ENCODE results near the gene TPST1. TPM values are rescaled to one million over a fixed set of nuclear protein-coding genes. Genes with fewer than 3 reads are reported as not detected.
"Not testable (repeated sequence)": the region's sequence is repeated elsewhere in the genome, so short reads cannot be mapped to it uniquely, and the experiment has no call there.

TPST1 gene
- total RNA-seq, 2 experiments from 2014 or later, result 1.9 to 2.6 TPM

- H3K27ac ChIP-seq (ENCODE audit: low read depth in 1 of 2, low read length in 2 of 2), result no peak overlapping the region
- Mint-ChIP-seq H3K4me3 (no peak overlapping the region), H3K27ac (no peak overlapping the region), H3K9me3 (no peaks in the 10 kb centered on the region), H3K27me3 (peaks cover 3% of the 10 kb centered on the region), H3K36me3 (ENCODE audit: low read depth) (no peaks in the 10 kb centered on the region), H3K4me1 (ENCODE audit: low read depth) (no peaks in the 10 kb centered on the region)
- peaks cover 0 to 3% of the 10 kb centered on the region in 2 experiments for H3K9me3 ChIP-seq (ENCODE audit: control insufficient read depth in 1 of 2, insufficient read depth in 1 of 2, low read length in 2 of 2)
- H3K27me3 ChIP-seq (ENCODE audit: control insufficient read depth in 1 of 2, insufficient read depth in 2 of 2, low read length in 2 of 2), result peaks cover 0 to 4% of the 10 kb centered on the region in 2 experiments
- H3K4me1 ChIP-seq (ENCODE audit: insufficient read depth, low read length), result no peaks in the 10 kb centered on the region
- DNase-seq, result no peak
- ChIA-PET CTCF (interaction anchor here (0.6 kb wide), 1 partner anchor 681 kb away, joined by 3 read pairs; no protein-coding TSS in a partner anchor), POLR2A (no interaction called here)
- no peak for ATAC-seq (ENCODE audit: poor library complexity)
- intact Hi-C loops (cut with DNase I, micrococcal nuclease), result no loop called here
- TF ChIP-seq, protein P1, sequence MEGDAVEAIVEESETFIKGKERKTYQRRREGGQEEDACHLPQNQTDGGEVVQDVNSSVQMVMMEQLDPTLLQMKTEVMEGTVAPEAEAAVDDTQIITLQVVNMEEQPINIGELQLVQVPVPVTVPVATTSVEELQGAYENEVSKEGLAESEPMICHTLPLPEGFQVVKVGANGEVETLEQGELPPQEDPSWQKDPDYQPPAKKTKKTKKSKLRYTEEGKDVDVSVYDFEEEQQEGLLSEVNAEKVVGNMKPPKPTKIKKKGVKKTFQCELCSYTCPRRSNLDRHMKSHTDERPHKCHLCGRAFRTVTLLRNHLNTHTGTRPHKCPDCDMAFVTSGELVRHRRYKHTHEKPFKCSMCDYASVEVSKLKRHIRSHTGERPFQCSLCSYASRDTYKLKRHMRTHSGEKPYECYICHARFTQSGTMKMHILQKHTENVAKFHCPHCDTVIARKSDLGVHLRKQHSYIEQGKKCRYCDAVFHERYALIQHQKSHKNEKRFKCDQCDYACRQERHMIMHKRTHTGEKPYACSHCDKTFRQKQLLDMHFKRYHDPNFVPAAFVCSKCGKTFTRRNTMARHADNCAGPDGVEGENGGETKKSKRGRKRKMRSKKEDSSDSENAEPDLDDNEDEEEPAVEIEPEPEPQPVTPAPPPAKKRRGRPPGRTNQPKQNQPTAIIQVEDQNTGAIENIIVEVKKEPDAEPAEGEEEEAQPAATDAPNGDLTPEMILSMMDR (IDR thresholded peaks at IDR 0.05), result no peak
- H3K36me3 ChIP-seq (ENCODE audit: insufficient read depth, low read length), result no peaks in the 10 kb centered on the region
- H3K4me3 ChIP-seq (ENCODE audit: low read length), result no peak overlapping the region
Observed at GRCh38 chr7:66173856-66174255, 31.3 kb upstream of the TPST1 start.

- intact Hi-C loops (cut with DNase I, micrococcal nuclease); H3K4me3 Mint-ChIP-seq; POLR2A ChIA-PET; H3K27me3 ChIP-seq (ENCODE audit: control insufficient read depth in 1 of 2, insufficient read depth in 2 of 2, low read length in 2 of 2); H3K36me3 Mint-ChIP-seq (ENCODE audit: low read depth); H3K27ac Mint-ChIP-seq; H3K9me3 Mint-ChIP-seq; CTCF ChIA-PET; ATAC-seq (ENCODE audit: poor library complexity); H3K4me1 ChIP-seq (ENCODE audit: insufficient read depth, low read length); DNase-seq; H3K36me3 ChIP-seq (ENCODE audit: insufficient read depth, low read length); H3K27me3 Mint-ChIP-seq; H3K4me3 ChIP-seq (ENCODE audit: low read length); H3K9me3 ChIP-seq (ENCODE audit: control insufficient read depth in 1 of 2, insufficient read depth in 1 of 2, low read length in 2 of 2); H3K27ac ChIP-seq (ENCODE audit: low read depth in 1 of 2, low read length in 2 of 2); H3K4me1 Mint-ChIP-seq (ENCODE audit: low read depth): not testable (repeated sequence)
Observed at GRCh38 chr7:66175006-66175405, 30.1 kb upstream of the TPST1 start.

DNA sequence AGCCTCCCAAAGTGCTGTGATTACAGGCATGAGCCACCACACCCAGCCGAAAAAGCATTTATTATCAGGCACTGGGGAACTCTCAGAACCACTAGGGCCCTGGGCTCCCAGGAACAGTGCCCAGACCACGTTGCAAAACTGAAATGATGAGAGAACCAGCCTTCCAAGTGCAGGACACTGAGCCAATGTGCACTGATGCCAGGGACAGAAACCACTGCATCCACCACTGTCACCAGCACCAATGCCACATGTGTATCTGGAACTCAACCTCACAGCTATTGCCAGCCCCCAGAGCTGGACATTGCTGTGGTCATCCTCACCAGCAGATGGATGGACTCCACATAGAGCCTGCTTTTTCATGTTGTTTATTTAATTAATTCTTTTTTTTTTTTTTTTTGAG is 28.2 kb upstream of the TPST1 start:
- H3K4me1 Mint-ChIP-seq (ENCODE audit: low read depth), result no peaks in the 10 kb centered on the region
- intact Hi-C loops (cut with DNase I, micrococcal nuclease), result no loop called here
- no peaks in the 10 kb centered on the region for H3K27me3 Mint-ChIP-seq

GRCh38 chr7:66178258-66178657 is 26.9 kb upstream of the TPST1 start:
- Mint-ChIP-seq H3K27ac (no peak overlapping the region), H3K36me3 (ENCODE audit: low read depth) (no peaks in the 10 kb centered on the region), H3K9me3 (no peaks in the 10 kb centered on the region), H3K27me3 (no peaks in the 10 kb centered on the region), H3K4me1 (ENCODE audit: low read depth) (no peaks in the 10 kb centered on the region), H3K4me3 (no peak overlapping the region)
- ChIA-PET CTCF (no interaction called here), POLR2A (interaction anchor here (0.5 kb wide), 1 partner anchor 665 kb away, joined by 3 read pairs; no protein-coding TSS in a partner anchor)
- intact Hi-C loops (cut with DNase I, micrococcal nuclease), result no loop called here
- peaks cover 0 to 3% of the 10 kb centered on the region in 2 experiments for H3K9me3 ChIP-seq (ENCODE audit: control insufficient read depth in 1 of 2, insufficient read depth in 1 of 2, low read length in 2 of 2)
- no peaks in the 10 kb centered on the region for H3K27me3 ChIP-seq (ENCODE audit: control insufficient read depth in 1 of 2, insufficient read depth in 2 of 2, low read length in 2 of 2)
- TF ChIP-seq, protein P1 (IDR thresholded peaks at IDR 0.05), result no peak
- no peak overlapping the region for H3K27ac ChIP-seq (ENCODE audit: low read depth in 1 of 2, low read length in 2 of 2)
- no peaks in the 10 kb centered on the region for H3K4me1 ChIP-seq (ENCODE audit: insufficient read depth, low read length)
- ATAC-seq (ENCODE audit: poor library complexity) (no peak), DNase-seq (no peak)
- no peak overlapping the region for H3K4me3 ChIP-seq (ENCODE audit: low read length)
- H3K36me3 ChIP-seq (ENCODE audit: insufficient read depth, low read length), result no peaks in the 10 kb centered on the region

More for the DNA sequence above, 28.2 kb upstream of the TPST1 start:
- TF ChIP-seq, protein P1 (IDR thresholded peaks at IDR 0.05), result no peak
- H3K27ac ChIP-seq (ENCODE audit: low read depth in 1 of 2, low read length in 2 of 2), result no peak overlapping the region
- CTCF ChIA-PET, result no interaction called here
- no peaks in the 10 kb centered on the region for H3K36me3 ChIP-seq (ENCODE audit: insufficient read depth, low read length)
- Mint-ChIP-seq H3K27ac (no peak overlapping the region), H3K36me3 (ENCODE audit: low read depth) (no peaks in the 10 kb centered on the region), H3K9me3 (no peaks in the 10 kb centered on the region), H3K4me3 (no peak overlapping the region)
- H3K4me1 ChIP-seq (ENCODE audit: insufficient read depth, low read length), result no peaks in the 10 kb centered on the region
- POLR2A ChIA-PET, result no interaction called here
- no peaks in the 10 kb centered on the region for H3K27me3 ChIP-seq (ENCODE audit: control insufficient read depth in 1 of 2, insufficient read depth in 2 of 2, low read length in 2 of 2)
- peaks cover 0 to 3% of the 10 kb centered on the region in 2 experiments for H3K9me3 ChIP-seq (ENCODE audit: control insufficient read depth in 1 of 2, insufficient read depth in 1 of 2, low read length in 2 of 2)
- no peak overlapping the region for H3K4me3 ChIP-seq (ENCODE audit: low read length)
- no peak for ATAC-seq (ENCODE audit: poor library complexity)
- no peak for DNase-seq

Measured in CD4-positive, alpha-beta T cell (primary cell).